Panc1 (cell line): ENCODE measurements around the gene FBLN7. TPM values are rescaled to one million over a fixed set of nuclear protein-coding genes. Genes with fewer than 3 reads are reported as not detected.

Experiments used
- ATAC-seq: fragments of 200-7000 bp; cut with Tn5 transposase; 2 replicates; pipeline ENCODE4 v1.9.1; 2020; ENCODE audit warnings: mild to moderate bottlenecking, moderate library complexity
- BruUV-seq: library from RNA; stranded (reverse); fragments of 400-500 nt; replicated peaks from 2 replicates; lab custom pipeline; 2021; lab: Mats Ljungman, UMichigan
- CTCF ChIA-PET: fragments of 300-600 bp; sonication (Branson Sonifier 250); formaldehyde crosslinking; loops from one replicate; lab custom pipeline; 2022; ENCODE audit warnings: antibody characterized with exemption; lab: Charles Lee
- POLR2A ChIA-PET: fragments of 300-600 bp; sonication (Branson Sonifier 250); formaldehyde crosslinking; loops from one replicate; lab custom pipeline; 2022; ENCODE audit warnings: antibody characterized with exemption; lab: Charles Lee
- DNase-seq: peaks from one replicate; pipeline ENCODE4 v3.0.0-alpha.2; 2010; ENCODE audit warnings: low read depth, low spot score
- H3K27ac ChIP-seq: 2 replicates; pipeline ENCODE4 v1.5.1; 2011; ENCODE audit warnings: mild to moderate bottlenecking, low read length, inconsistent platforms
- H3K27me3 ChIP-seq: fragments of 200-500 bp; sonication (Bioruptor generic); 2 replicates; pipeline ENCODE4 v1.6.0; 2014; ENCODE audit warnings: low read length, inconsistent platforms; ENCODE audit not compliant: control insufficient read depth, insufficient read depth
- H3K36me3 ChIP-seq: fragments of 200-500 bp; sonication (Bioruptor generic); 2 replicates; pipeline ENCODE4 v1.5.1; 2014; ENCODE audit warnings: inconsistent platforms, mild to moderate bottlenecking, low read length, moderate library complexity; ENCODE audit not compliant: control insufficient read depth, insufficient read depth
- H3K4me1 ChIP-seq: 2 replicates; pipeline ENCODE4 v1.5.1; 2011; ENCODE audit warnings: inconsistent platforms, mild to moderate bottlenecking, low read length, moderate library complexity; ENCODE audit not compliant: control insufficient read depth, insufficient read depth
- H3K4me3 ChIP-seq, 2 experiments: 2 replicates each; pipeline ENCODE4 v1.5.1; 2011 to 2012; ENCODE audit warnings: low read depth in 2 of 2, low read length in 2 of 2, mild to moderate bottlenecking in 2 of 2, inconsistent platforms in 1 of 2, moderate library complexity in 1 of 2
- H3K9me3 ChIP-seq: fragments of 200-500 bp; sonication (Bioruptor generic); 2 replicates; pipeline ENCODE4 v1.5.1; 2014; ENCODE audit warnings: low read depth, mild to moderate bottlenecking, inconsistent platforms, low read length, moderate library complexity; ENCODE audit not compliant: control insufficient read depth, insufficient read depth
- CTCF ChIP-seq: fragments of 450-650 bp; IDR thresholded peaks from 2 replicates; pipeline ENCODE4 v1.5.1; 2017; ENCODE audit warnings: mild to moderate bottlenecking
- POLR2AphosphoS5 ChIP-seq: IDR thresholded peaks from 2 replicates; pipeline ENCODE4 v1.6.1; 2012; ENCODE audit warnings: mild to moderate bottlenecking, low read depth, low read length, moderate library complexity
- REST ChIP-seq, 2 experiments: IDR thresholded peaks; 2 replicates each; pipeline ENCODE4 v1.6.1; 2011 to 2012; ENCODE audit warnings: low read depth in 2 of 2, control low read depth in 1 of 2, low read length in 1 of 2, mild to moderate bottlenecking in 1 of 2, moderate library complexity in 1 of 2; ENCODE audit not compliant: insufficient read depth in 1 of 2
- SIN3A ChIP-seq: IDR thresholded peaks from 2 replicates; pipeline ENCODE4 v1.6.1; 2012; ENCODE audit warnings: low read depth, mild to moderate bottlenecking, low read length, moderate library complexity, borderline replicate concordance; ENCODE audit not compliant: insufficient read depth
- TCF7L2 ChIP-seq: IDR thresholded peaks from 2 replicates; pipeline ENCODE4 v1.6.1; 2011; ENCODE audit warnings: mild to moderate bottlenecking, low read depth, low read length, inconsistent platforms
- in situ Hi-C: cut with HindIII; loops from 2 replicates; pipeline ENCODE4 v1.10.0; 2016; ENCODE audit warnings: low sequenced_read_pairs, low pct_unique_long_range_greater_than_20kb
- intact Hi-C: fragments of 100-400 bp; cut with micrococcal nuclease; formaldehyde crosslinking; loops from one replicate; pipeline ENCODE4 v1.10.0; 2022; ENCODE audit not compliant: unreplicated experiment
- total RNA-seq: library from RNA; stranded (reverse); gene quantifications from one replicate; pipeline ENCODE4 v1.2.1, GENCODE V29; 2021; ENCODE audit not compliant: unreplicated experiment

The FBLN7 gene
- total RNA-seq, 1 experiment from 2014 or later = 0.95 TPM

GRCh38 chr2:112108178-112108832, 29.9 kb upstream of the FBLN7 start:
- intact Hi-C loops = no loop called here
- TF ChIP-seq CTCF = no peak
- in situ Hi-C loops = no loop called here
- Histone ChIP-seq H3K9me3 (peaks cover 14% of the 10 kb centered on the region), H3K27me3 (no peaks in the 10 kb centered on the region), H3K27ac (no peak overlapping the region), H3K4me3 (no peak overlapping the region), H3K36me3 (peaks cover 2% of the 10 kb centered on the region), H3K4me1 (no peaks in the 10 kb centered on the region)
- ChIA-PET POLR2A (no interaction called here), CTCF (no interaction called here)
- BruUV-seq = no TSS peak
- DNase-seq (no peak), ATAC-seq (no peak)

- ATAC-seq = no peak
These were observed 28.9 kb upstream of the FBLN7 start for GRCh38 chr2:112109278-112109677.

More at GRCh38 chr2:112109278-112109677, 28.9 kb upstream of the FBLN7 start:
- ChIA-PET POLR2A (no interaction called here), CTCF (interaction anchor here (0.6 kb wide), 1 partner anchor 173 kb away, joined by 6 read pairs; no protein-coding TSS in a partner anchor)
- in situ Hi-C loops (no loop called here), intact Hi-C loops (no loop called here)
- H3K4me3 ChIP-seq = no peak overlapping the region
- BruUV-seq = no TSS peak
- H3K9me3 ChIP-seq = peaks cover 14% of the 10 kb centered on the region
- no peak for DNase-seq
- peaks cover 2% of the 10 kb centered on the region for H3K36me3 ChIP-seq
- no peak overlapping the region for H3K27ac ChIP-seq
- no peaks in the 10 kb centered on the region for H3K4me1 ChIP-seq
- TF ChIP-seq REST (IDR thresholded peaks at IDR 0.05; ENCODE audit: insufficient read depth in 1 of 2, low read depth in 2 of 2, low read length in 1 of 2) (no peak), TCF7L2 (no peak), CTCF (no peak), POLR2AphosphoS5 (no peak), SIN3A (no peak)
- no peaks in the 10 kb centered on the region for H3K27me3 ChIP-seq
